ENCODE results near the gene PLA2G3.
A peak's percentile ranks its signal among the peaks of the same experiment; 100 is the strongest.

The PLA2G3 gene

DNA sequence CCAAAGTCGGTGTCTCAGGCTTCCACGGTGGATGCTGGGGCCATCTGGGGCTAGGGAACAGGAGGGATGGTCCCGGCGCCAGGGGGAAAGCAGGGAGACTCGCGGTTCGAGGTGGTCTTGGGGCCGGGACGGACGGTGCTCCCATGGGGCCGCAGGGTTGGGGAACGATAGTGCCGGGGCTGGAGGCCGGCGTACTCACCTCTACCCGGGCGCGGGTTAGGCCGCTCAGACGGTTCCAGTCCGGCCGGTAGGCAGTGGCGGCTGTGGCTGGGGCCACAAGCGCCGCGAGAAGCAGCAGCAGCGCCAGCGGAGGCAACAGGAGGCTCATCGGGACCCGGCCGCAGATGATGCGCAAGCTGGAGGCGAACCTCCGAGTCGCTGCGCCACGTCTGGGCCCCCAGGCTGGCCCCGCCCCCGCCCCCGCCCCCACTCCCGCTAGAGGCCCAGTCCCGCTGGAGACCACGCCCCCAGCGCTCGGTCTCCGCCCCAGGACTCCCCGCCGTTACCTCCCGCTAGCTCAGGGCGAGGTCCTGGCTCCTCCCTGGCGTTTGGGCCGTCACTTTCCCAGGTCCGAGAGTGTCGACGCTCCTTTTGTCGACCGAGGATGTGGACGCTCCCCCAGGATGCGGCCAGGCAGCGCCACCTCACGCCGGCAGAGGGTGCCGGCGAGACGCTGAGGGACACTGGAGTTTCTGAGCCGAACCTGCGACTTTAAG lies 33.0 kb downstream of the PLA2G3 start, which contains the start of gene SELENOM:
TSS of gene SELENOM (minus strand) at position 391 of the 716 bp plus-strand sequence. CDS start at position 328, 63 bp downstream.
- TF ChIP-seq, protein P1, sequence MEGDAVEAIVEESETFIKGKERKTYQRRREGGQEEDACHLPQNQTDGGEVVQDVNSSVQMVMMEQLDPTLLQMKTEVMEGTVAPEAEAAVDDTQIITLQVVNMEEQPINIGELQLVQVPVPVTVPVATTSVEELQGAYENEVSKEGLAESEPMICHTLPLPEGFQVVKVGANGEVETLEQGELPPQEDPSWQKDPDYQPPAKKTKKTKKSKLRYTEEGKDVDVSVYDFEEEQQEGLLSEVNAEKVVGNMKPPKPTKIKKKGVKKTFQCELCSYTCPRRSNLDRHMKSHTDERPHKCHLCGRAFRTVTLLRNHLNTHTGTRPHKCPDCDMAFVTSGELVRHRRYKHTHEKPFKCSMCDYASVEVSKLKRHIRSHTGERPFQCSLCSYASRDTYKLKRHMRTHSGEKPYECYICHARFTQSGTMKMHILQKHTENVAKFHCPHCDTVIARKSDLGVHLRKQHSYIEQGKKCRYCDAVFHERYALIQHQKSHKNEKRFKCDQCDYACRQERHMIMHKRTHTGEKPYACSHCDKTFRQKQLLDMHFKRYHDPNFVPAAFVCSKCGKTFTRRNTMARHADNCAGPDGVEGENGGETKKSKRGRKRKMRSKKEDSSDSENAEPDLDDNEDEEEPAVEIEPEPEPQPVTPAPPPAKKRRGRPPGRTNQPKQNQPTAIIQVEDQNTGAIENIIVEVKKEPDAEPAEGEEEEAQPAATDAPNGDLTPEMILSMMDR (IDR thresholded peaks at IDR 0.05; ENCODE audit: low read depth, low read length, missing control alignments) = peak; percentile 87
- peak within 1 kb of the TSS; percentile 58 for H3K4me3 ChIP-seq (ENCODE audit: low read depth, low read length)
- peak; percentile 71 for DNase-seq (ENCODE audit: low read depth)

DNA sequence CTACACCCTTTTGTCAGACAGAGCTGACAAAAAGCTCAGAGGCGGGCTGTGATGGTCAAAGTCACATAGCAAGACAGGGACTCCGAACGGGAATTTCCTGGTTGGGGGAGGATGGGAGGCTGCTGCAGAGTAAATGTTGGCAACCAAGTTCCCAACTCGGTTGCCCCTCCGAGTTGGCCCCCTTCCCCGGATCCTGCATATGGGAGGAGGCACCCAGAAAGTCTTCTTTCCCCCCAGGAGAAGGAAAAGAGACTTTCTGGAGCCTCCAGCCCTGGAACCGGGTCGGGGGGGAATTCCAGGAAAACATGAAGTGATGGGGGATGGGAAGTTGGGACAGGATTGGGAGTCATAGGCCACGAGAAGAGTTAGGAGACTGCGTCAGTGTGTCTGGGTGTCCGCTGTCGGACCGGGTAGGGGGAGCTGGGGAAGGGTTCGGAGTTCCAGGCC lies 33.6 kb downstream of the PLA2G3 start:
- TF ChIP-seq, protein P1 (IDR thresholded peaks at IDR 0.05; ENCODE audit: low read depth, low read length, missing control alignments) = no peak
- peak overlapping the region; percentile 58 for H3K4me3 ChIP-seq (ENCODE audit: low read depth, low read length)
- no peak for DNase-seq (ENCODE audit: low read depth)

DNA sequence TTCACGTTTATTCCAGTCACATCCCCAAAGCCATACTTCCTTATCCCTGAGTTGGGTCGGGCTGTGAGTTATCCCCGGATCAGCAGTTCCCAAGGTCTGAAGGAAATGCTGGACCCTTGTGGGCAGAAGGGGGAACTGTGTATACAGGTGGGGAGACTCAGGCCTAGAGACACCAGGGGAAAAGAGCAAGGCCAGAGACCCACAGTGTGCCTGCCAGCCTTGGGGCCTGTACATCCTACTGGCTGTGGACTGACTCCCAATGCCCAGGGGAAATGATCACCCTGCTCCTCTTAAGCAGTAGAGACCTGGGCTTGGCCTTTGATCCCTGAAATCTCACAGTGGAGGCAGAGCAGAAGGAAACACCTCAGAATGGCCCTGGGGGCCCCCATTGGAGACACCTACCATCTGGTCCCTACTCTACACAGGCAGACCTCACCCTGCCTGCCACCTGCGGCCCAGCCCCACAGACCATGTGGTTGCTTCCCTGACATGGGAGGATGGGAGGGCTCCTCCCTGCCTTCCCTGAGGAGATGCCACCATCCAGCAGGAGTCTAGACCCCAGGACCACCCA lies 34.2 kb downstream of the PLA2G3 start:
- no peak overlapping the region for H3K4me3 ChIP-seq (ENCODE audit: low read depth, low read length)
- TF ChIP-seq, protein P1 (IDR thresholded peaks at IDR 0.05; ENCODE audit: low read depth, low read length, missing control alignments) = no peak
- DNase-seq (ENCODE audit: low read depth) = no peak

DNA sequence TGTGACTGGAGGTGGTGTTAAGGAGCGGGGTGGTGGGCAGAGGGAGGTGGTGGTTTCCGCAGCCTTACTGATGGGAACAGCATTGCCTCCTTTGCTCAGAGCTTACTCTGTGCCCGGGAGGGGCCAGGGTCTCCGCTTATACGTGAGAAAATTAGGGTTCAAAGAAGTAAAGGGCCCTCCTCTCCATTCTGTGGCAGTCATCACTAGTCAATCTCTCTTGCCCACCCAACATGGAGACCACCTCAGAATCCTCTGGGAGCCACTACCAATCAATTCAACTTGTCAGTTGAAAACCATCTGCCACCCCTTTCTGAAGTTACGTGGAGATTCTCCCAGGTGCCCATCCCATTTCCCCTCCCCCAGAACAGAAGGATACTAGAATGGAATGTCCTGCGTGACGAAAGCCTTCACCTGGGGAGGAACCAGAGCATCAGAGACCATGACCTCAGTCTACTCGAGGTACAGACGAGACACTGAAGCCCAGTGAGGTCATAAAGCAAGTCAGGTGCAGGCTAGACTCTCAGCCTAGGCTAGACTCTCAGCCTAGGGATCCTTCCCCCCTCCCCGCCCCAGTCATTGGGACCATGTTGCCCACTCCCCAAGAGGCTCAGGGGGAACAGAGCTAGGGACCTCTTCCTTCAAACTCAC lies 34.9 kb downstream of the PLA2G3 start:
- TF ChIP-seq, protein P1 (IDR thresholded peaks at IDR 0.05; ENCODE audit: low read depth, low read length, missing control alignments) = no peak
- DNase-seq (ENCODE audit: low read depth) = no peak
- no peak overlapping the region for H3K4me3 ChIP-seq (ENCODE audit: low read depth, low read length)

DNA sequence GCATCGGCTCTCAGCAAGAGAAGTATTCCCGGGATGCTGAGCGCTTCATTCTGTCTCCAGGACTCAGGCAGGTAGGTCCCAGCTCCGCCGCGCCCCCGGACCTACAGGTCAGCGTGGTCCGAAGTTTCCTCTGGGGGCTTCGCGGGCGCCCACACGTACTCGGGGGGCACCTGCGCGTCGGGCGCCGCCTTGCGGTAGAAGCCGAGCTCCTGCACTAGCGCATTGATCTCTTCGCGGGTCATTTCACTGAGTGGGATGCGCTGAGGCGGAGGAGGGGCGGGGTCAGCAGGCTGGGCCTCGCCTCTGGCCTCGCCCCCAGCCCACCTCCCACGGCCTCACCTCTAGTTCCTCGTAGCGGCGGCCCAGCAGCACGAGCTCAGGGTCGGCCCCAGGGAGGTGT lies 35.4 kb downstream of the PLA2G3 start:
- no peak overlapping the region for H3K4me3 ChIP-seq (ENCODE audit: low read depth, low read length)
- TF ChIP-seq, protein P1 (IDR thresholded peaks at IDR 0.05; ENCODE audit: low read depth, low read length, missing control alignments) = no peak
- DNase-seq (ENCODE audit: low read depth) = no peak

DNA sequence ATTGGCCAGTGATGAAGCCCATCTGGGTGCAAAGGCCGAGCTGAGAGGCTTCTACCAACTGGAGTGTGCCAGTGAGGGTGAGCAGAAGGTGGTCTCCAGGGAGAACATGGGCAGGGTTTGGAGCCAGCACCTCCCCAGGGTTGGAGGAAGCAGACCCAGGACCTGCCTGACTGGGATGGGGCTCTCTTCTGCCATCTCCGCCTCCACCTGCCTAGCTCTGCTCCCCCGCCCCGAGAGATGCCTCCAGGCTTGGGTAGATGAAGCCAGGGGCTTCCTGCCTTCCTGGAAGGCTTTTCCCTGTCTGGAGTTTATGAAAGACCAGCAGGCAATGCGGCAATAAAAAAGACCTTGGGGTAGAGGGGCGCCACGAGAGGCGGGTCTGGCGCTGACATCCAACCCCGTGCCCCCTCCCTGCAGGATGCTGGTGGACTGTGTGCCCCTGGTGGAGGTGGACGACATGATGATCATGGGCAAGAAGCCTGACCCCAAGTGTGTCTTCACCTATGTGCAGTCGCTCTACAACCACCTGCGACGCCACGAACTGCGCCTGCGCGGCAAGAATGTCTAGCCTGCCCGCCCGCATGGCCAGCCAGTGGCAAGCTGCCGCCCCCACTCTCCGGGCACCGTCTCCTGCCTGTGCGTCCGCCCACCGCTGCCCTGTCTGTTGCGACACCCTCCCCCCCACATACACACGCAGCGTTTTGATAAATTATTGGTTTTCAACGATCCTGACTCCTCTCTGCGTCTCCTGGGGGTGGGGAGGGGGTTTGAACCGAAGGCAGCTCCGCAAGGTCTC lies 36.2 kb downstream of the PLA2G3 start:
- TF ChIP-seq, protein P1 (IDR thresholded peaks at IDR 0.05; ENCODE audit: low read depth, low read length, missing control alignments) = no peak
- no peak for DNase-seq (ENCODE audit: low read depth)
- no peak overlapping the region for H3K4me3 ChIP-seq (ENCODE audit: low read depth, low read length)

Data from GM12864 (cell line).